Activated T-cell treated with anti-CD3 and anti-CD28 coated beads, Interleukin-2, amount 50 U/mL, for 4 hours (primary cell): ENCODE measurements around the gene PHTF2. TPM values are rescaled to one million over a fixed set of nuclear protein-coding genes. Genes with fewer than 3 reads are reported as not detected.

Experiments
- ATAC-seq, 2 donors: fragments of 200-7000 bp; cut with Tn5 transposase; one replicate each; pipeline ENCODE4 v1.10.0; 2021
- DNase-seq: peaks from one replicate; pipeline ENCODE4 v3.0.0-alpha.2; 2020
- H3K27me3 Mint-ChIP-seq: one replicate; pipeline ENCODE4 v1.8.0; 2021; ENCODE audit warnings: low read depth, mixed read lengths
- H3K36me3 Mint-ChIP-seq: one replicate; pipeline ENCODE4 v1.8.0; 2022; ENCODE audit warnings: mixed read lengths; ENCODE audit not compliant: insufficient read depth
- H3K4me1 Mint-ChIP-seq: one replicate; pipeline ENCODE4 v1.8.0; 2021; ENCODE audit warnings: low read depth, mixed read lengths
- H3K4me3 Mint-ChIP-seq: one replicate; pipeline ENCODE4 v1.8.0; 2021; ENCODE audit warnings: mild to moderate bottlenecking, moderate library complexity, mixed read lengths
- H3K9me3 Mint-ChIP-seq: one replicate; pipeline ENCODE4 v1.8.0; 2021; ENCODE audit warnings: mixed read lengths
- total RNA-seq, 3 donors: library from RNA; stranded (reverse); gene quantifications; one replicate each; pipeline ENCODE4 v1.2.1, GENCODE V29; 2021

The PHTF2 gene
- total RNA-seq, 3 donors from 2014 or later = 22.3 to 27.1 (median 24.8) TPM

DNA sequence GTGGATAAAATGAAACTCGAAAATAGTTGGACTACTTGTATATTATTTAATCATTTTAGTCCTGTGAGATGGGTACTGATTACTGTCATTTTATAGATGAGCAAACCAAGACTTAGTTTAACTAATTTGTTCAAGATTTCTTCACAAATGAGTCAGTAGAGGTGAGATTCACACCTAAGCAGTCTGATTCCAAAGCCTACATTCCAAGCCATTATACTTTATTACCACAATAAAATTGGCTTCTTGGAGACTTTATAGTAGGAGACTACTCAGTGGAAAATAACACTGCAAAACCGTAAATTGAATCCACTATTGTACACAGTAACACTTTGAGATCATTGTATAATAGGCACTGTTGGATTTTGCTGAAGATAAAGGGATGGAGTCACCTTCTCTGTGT is 2.2 kb downstream of the PHTF2 start:
- ATAC-seq = no peak
- no peaks in the 10 kb centered on the region for H3K27me3 Mint-ChIP-seq
- H3K4me3 Mint-ChIP-seq = peak overlapping the region; percentile 98
- no peaks in the 10 kb centered on the region for H3K36me3 Mint-ChIP-seq
- peaks cover 7% of the 10 kb centered on the region for H3K9me3 Mint-ChIP-seq
- no peak for DNase-seq
- H3K4me1 Mint-ChIP-seq = peaks cover 79% of the 10 kb centered on the region

DNA sequence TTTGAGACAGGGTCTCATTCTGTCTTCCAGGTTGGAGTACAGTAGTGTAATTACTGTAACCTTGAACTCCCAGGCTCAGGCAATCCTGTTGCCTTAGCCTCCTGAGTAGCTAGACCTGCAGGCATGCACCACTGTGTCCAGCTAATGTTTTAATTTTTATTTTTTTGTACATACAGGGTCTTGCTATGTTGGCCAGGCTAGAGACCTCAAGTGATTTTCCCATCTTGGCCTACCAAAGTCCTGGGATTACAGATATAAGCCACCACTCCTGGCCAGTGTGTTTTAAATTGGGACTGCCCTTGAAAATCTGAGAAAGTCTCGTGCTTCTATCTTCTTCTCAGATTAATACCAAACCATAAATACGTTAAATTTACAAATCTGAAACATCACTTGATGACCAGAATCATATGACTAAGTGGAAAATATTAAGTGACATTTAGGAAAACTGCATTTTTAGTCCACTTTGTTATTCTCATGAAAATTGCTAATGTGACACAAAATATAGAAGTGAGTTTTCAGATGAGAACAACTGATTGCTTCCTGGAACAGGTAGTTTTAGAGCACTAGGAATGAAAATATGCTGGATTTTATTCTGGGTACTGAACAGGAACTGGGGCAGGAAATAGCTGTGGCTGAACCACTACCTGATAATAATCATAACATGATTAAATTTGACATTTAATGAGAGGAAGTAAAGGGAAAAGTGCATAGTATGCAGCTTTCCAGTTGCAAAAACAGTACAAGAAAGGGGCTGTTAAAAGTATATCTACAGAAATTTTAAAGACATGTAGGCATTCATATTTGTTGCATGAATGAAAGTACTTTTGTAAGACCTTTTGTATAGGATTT is 4.2 kb downstream of the PHTF2 start:
- Mint-ChIP-seq H3K4me3 (peak overlapping the region; percentile 23), H3K9me3 (peaks cover 24% of the 10 kb centered on the region), H3K4me1 (peaks cover 63% of the 10 kb centered on the region), H3K27me3 (no peaks in the 10 kb centered on the region), H3K36me3 (peaks cover 5% of the 10 kb centered on the region)
- DNase-seq (no peak), ATAC-seq (no peak)

DNA sequence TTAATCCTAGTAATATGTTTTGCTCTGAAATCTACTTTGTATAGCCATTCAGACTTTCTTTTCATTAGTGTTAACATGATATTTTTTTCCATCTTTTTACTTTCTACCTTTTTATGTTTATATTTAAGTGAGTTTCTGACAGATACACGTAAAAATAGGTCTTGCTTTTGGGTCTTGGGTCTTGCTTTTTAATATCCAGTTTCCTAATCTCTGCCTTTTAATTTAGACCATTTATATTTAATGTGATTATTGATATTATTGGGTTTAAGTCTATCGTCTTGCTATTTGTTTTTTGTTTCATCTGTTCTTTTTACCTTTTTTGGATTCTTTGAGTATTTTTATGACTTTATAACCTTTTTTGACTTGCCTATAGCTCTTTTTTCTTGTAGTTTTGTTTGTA is 7.9 kb downstream of the PHTF2 start:
- peaks cover 12% of the 10 kb centered on the region for H3K36me3 Mint-ChIP-seq
- H3K27me3 Mint-ChIP-seq = no peaks in the 10 kb centered on the region
- DNase-seq (no peak), ATAC-seq (no peak)
- H3K9me3 Mint-ChIP-seq = peaks cover 32% of the 10 kb centered on the region
- H3K4me3 Mint-ChIP-seq = no peak overlapping the region
- H3K4me1 Mint-ChIP-seq = peaks cover 54% of the 10 kb centered on the region

DNA sequence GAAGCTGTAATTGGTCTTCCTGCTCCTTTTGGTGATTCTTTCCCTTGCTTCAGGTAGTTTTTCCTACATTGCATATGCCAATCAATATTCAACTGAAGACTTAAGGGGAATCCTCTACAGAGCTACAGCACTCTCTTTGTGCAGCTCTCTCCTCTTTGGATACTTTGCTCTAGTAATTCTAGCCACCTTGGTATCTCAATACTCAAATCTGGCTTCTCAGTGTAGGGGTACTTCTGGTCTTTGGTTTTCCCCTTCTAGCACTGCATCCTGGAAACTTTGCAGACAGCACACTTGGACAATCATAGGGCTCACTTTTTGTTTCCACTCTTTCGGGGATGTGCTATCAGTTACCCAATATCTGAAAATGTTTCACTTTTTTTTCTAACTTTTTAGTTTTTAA is 9.9 kb downstream of the PHTF2 start:
- Mint-ChIP-seq H3K4me3 (no peak overlapping the region), H3K27me3 (no peaks in the 10 kb centered on the region), H3K9me3 (peaks cover 32% of the 10 kb centered on the region), H3K36me3 (peaks cover 12% of the 10 kb centered on the region), H3K4me1 (peaks cover 53% of the 10 kb centered on the region)
- ATAC-seq (no peak), DNase-seq (no peak)

DNA sequence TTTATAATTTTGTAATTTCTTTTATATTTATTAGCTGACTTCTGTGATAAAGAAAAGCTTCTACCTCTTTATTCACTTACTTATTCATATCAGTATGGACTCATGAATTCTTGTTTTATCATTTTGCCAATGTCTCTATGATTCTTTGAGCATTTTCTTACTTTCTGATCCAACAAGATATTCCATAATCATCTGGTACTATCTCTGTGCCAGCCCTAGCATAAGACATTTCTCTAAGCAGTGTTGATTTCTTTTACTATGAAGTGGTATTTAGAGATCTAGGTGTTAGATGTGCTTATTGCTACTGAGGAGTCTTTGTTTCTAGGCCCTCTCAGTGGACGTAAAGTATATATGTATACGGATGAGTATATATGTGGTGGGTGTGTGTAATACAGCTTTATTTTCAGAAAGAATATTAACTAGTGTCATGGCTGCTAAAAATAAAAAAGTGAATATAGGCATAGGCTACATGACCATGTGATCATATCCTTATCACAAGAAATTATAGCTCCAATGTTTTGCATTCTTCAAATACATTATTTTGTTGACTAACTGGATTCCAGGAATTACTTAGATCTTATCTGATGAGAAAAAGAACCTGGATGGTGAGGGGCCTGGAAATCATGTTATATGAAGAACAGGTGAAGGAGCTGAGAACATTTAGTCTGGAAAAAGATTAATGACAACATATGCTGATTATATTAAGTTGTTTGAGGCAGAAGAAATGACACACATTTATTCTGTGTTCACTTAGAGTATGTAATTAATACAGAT is 13.1 kb downstream of the PHTF2 start:
- Mint-ChIP-seq H3K36me3 (peaks cover 21% of the 10 kb centered on the region), H3K27me3 (no peaks in the 10 kb centered on the region), H3K4me1 (peaks cover 46% of the 10 kb centered on the region), H3K9me3 (peaks cover 21% of the 10 kb centered on the region), H3K4me3 (no peak overlapping the region)
- DNase-seq = no peak
- ATAC-seq = no peak

DNA sequence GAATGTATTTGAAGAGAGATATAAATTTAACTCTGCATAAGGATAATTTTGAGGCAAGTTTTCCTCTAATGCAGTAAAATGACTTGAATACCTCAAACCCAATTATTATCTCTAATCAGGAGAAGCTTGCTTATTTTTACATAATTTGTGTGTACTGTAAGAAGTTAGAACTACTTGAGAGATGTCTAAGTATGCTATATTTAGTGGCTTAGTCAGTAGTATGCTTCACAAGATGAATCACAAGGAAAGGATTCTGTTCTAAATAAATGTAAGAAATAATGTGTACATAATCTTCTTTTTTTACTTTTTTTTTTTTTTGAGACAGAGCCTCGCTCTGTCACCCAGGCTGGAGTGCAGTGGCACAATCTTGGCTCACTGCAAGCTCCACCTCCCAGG is 13.7 kb downstream of the PHTF2 start:
- peaks cover 50% of the 10 kb centered on the region for H3K4me1 Mint-ChIP-seq
- ATAC-seq (no peak), DNase-seq (no peak)
- H3K4me3 Mint-ChIP-seq = no peak overlapping the region
- no peaks in the 10 kb centered on the region for H3K27me3 Mint-ChIP-seq
- peaks cover 24% of the 10 kb centered on the region for H3K36me3 Mint-ChIP-seq
- H3K9me3 Mint-ChIP-seq = peaks cover 19% of the 10 kb centered on the region

DNA sequence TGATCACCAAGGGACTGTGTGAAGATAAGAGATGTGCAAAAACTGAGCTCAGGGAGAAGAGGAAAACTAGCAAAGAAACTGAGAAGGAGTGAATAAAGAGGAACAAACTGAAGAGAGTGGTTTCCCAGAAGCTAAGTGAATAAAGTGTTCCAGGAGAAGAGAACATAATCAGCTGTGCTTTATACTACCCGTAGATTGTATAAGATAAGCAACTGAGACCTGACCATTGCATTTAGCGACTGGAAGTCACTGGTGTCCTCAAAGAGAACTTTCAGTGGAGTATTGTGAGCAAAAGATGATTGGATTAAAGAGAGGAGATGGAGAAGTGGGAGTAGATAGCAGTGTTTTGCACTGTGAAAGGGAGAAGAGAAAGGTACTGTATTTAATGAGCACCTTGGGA is 14.6 kb downstream of the PHTF2 start:
- H3K4me1 Mint-ChIP-seq = peaks cover 53% of the 10 kb centered on the region
- H3K9me3 Mint-ChIP-seq = peaks cover 16% of the 10 kb centered on the region
- H3K4me3 Mint-ChIP-seq = no peak overlapping the region
- no peaks in the 10 kb centered on the region for H3K27me3 Mint-ChIP-seq
- no peak for DNase-seq
- ATAC-seq = no peak
- H3K36me3 Mint-ChIP-seq = peaks cover 26% of the 10 kb centered on the region

DNA sequence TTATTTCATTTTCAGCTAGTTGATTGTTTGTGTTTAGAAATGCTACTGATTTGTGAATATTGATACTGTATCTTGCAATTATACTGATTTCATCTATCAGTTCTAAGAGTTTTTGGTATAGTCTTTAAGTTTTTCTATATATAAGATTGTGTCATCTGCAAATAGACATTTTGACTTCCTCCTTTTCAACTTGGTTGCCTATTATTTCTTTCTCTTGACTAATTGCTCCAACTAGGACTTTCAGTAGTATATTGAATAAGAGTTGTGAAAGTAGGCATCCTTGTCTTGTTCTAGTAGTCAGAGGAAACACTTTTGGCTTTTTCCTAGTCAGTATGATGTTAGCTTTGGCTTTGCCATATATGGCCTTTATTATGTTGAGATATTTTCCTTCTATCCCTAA is 20.4 kb downstream of the PHTF2 start:
- Mint-ChIP-seq H3K4me3 (no peak overlapping the region), H3K27me3 (no peaks in the 10 kb centered on the region), H3K4me1 (peaks cover 39% of the 10 kb centered on the region), H3K9me3 (peaks cover 55% of the 10 kb centered on the region), H3K36me3 (peaks cover 60% of the 10 kb centered on the region)
- DNase-seq = no peak
- ATAC-seq = no peak

DNA sequence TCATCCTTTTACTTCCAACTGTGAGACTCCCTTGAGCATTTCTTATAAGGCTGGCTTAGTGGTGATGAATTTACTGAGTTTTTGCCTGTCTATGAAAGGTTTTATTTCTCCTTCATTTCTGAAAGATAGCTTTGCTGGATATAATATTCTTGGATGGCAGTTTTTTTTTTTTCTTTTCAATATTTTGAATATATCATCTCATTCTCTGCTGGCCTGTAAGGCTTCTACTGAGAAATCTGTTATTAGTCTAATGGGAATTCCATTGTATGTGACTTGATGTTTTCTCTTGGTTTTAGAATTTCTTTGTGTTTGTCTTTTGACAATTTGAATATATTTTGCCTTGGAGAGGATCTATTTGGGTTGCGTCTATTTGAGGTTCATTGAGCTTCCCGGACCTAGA is 22.4 kb downstream of the PHTF2 start:
- Mint-ChIP-seq H3K36me3 (peaks cover 63% of the 10 kb centered on the region), H3K4me1 (peaks cover 37% of the 10 kb centered on the region), H3K9me3 (peaks cover 68% of the 10 kb centered on the region), H3K27me3 (no peaks in the 10 kb centered on the region), H3K4me3 (no peak overlapping the region)
- no peak for ATAC-seq
- no peak for DNase-seq

DNA sequence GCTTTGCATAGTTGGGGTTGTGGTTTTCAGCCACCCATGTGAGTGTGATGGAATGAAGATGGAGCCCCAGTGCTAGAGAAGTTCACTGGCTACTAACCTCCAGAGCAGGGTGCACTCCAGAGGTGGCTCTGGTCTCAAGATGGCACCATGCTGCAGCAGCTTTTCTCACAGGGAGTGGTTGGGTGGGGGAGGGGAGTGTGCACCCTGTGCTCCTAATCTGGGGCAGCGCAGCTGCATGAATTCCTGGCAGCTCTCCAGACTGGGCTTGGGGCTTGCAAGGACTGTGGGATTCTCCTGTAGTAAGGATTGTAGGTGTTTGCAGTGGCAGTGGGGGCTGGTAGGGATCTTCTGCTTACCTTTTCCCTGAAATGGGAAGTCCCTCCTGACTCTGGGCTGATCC is 23.7 kb downstream of the PHTF2 start:
- no peak for ATAC-seq

DNA sequence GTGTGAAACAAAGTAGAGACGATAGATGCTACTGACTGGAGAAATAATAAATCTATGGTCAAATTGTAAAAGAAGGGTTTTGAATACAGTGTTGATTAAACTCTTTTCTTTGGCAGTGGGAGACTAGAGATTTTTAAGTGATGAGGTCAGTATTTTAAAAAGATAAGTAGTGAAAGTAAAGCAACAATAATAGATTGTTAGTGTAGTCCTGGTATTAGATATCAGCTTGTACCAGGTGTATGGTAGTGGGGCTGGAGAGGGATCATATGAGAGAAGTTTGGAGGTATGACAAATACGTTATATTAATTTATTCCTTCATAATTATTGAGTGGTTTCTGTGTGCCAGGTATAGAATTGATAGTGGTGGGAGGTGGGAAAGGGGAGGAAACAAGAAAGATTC is 25.2 kb downstream of the PHTF2 start:
- H3K27me3 Mint-ChIP-seq = no peaks in the 10 kb centered on the region
- ATAC-seq (no peak), DNase-seq (no peak)
- H3K9me3 Mint-ChIP-seq = peaks cover 59% of the 10 kb centered on the region
- H3K4me1 Mint-ChIP-seq = peaks cover 37% of the 10 kb centered on the region
- H3K4me3 Mint-ChIP-seq = no peak overlapping the region
- H3K36me3 Mint-ChIP-seq = peaks cover 44% of the 10 kb centered on the region

More for the DNA sequence above, 23.7 kb downstream of the PHTF2 start:
- Mint-ChIP-seq H3K27me3 (no peaks in the 10 kb centered on the region), H3K4me1 (peaks cover 39% of the 10 kb centered on the region), H3K36me3 (peaks cover 54% of the 10 kb centered on the region), H3K9me3 (peaks cover 70% of the 10 kb centered on the region), H3K4me3 (no peak overlapping the region)
- DNase-seq = no peak

DNA sequence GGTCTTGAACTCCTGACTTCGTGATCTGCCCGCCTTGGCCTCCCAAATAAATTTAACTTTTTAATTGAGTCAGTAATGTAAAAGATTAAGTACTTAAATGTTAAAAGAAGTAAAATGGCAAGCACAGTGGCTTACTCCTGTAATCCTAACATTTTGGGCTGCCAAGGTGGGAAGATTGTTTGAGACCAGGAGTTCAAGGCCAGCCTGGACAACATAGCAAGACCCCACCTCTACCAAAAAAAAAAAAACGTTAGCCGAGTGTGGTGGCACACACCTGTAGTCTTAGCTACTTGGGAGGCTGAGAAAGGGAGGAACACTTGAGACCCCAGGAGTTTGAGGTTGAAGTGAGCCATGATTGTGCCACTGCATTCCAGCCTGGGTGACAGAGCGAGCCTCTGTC is 26.1 kb downstream of the PHTF2 start:
- Mint-ChIP-seq H3K4me3 (no peak overlapping the region), H3K4me1 (peaks cover 37% of the 10 kb centered on the region), H3K36me3 (peaks cover 38% of the 10 kb centered on the region), H3K9me3 (peaks cover 51% of the 10 kb centered on the region), H3K27me3 (no peaks in the 10 kb centered on the region)
- ATAC-seq (no peak), DNase-seq (no peak)

DNA sequence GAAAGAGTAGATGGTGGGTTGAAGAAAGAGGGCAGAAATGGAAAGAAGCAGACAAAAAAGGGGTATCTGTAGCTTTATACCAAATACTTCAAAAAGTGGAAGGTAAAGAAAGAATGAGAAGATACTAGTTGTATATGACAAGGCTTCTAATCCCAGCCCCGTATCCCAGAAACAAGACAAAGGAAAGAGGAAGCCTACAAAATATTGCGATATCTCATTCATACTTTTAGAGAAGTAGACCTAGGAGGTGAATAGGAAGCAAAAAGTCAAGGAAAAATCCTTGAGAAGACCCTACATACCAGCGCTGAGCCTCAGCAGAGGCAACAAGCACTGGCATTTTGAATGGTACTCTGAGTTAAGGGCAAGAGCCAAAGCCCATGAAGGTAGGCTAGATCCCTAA is 26.6 kb downstream of the PHTF2 start:
- Mint-ChIP-seq H3K4me3 (no peak overlapping the region), H3K9me3 (peaks cover 46% of the 10 kb centered on the region), H3K4me1 (peaks cover 40% of the 10 kb centered on the region), H3K27me3 (no peaks in the 10 kb centered on the region), H3K36me3 (peaks cover 35% of the 10 kb centered on the region)
- no peak for DNase-seq
- ATAC-seq = no peak

DNA sequence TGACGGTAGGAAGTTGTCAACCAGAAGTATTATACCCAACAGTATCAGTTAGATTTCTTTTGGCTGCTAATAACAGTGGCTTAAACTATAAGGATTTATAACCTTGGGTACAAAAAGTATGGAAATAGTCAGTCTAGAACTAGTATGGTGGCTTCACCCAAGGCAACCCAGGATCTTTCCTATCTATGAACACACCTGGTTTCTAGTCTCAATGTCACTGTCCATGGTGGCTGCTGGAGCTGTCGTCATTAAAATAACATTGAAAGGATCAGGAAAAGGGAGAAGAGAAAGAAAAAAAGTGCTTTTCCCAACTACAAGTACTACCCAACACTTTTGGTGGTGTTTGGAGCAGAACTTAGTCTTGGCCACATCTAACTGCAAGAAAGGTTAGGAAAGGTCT is 27.7 kb downstream of the PHTF2 start:
- no peak for ATAC-seq

DNA sequence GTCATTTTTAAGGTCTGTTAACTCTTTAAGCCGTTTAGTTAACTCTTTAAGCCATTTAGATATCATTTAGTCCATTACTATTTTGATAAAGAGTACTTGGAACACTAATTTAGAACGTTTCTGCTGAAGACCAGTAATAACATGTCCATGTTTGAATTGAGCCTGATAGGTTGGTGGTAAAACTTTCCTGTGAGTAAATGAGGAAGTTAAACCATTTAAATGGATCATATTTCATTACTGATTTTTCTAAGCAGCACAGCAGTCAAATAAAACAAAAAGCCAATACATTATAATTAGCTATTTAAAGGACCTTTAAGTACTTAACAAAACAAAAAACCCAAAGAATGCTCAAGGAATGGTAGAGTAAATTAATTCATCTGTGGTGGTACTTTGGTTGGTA is 29.4 kb downstream of the PHTF2 start:
- peaks cover 58% of the 10 kb centered on the region for H3K4me1 Mint-ChIP-seq

More for the DNA sequence above, 27.7 kb downstream of the PHTF2 start:
- Mint-ChIP-seq H3K27me3 (no peaks in the 10 kb centered on the region), H3K4me3 (no peak overlapping the region), H3K36me3 (peaks cover 25% of the 10 kb centered on the region), H3K9me3 (peaks cover 36% of the 10 kb centered on the region), H3K4me1 (peaks cover 50% of the 10 kb centered on the region)
- no peak for DNase-seq

More for the DNA sequence above, 29.4 kb downstream of the PHTF2 start:
- ATAC-seq = no peak
- Mint-ChIP-seq H3K9me3 (peaks cover 29% of the 10 kb centered on the region), H3K36me3 (peaks cover 15% of the 10 kb centered on the region), H3K27me3 (no peaks in the 10 kb centered on the region), H3K4me3 (no peak overlapping the region)
- DNase-seq = no peak
